HEK293 (cell line): ENCODE data around the gene KLC3.

Experiments used
- INSM2 ChIP-seq: fragments of 450-650 bp; formaldehyde crosslinking; IDR thresholded peaks from 2 replicates; pipeline ENCODE4 v1.5.1; 2016; ENCODE audit warnings: missing biosample characterization, missing genetic modification characterization
- KLF10 ChIP-seq: fragments of 450-650 bp; IDR thresholded peaks from 2 replicates; pipeline ENCODE4 v1.5.1; 2018; ENCODE audit warnings: missing biosample characterization, mild to moderate bottlenecking, missing genetic modification characterization
- PBX3 ChIP-seq: sonication (generic); formaldehyde crosslinking; IDR thresholded peaks from 2 replicates; pipeline ENCODE4 v1.8.1; 2022; ENCODE audit warnings: mild to moderate bottlenecking, moderate library complexity, missing genetic modification reagents
- YY1 ChIP-seq: fragments of 450-650 bp; formaldehyde crosslinking; IDR thresholded peaks from 2 replicates; pipeline ENCODE4 v1.5.1; 2018; ENCODE audit warnings: missing biosample characterization, missing genetic modification characterization
- ZNF274 ChIP-seq, 2 experiments: fragments of 200-500 bp in 1 of 2; fragments of 450-650 bp in 1 of 2; sonication (Bioruptor generic) in 1 of 2; formaldehyde crosslinking in 1 of 2; IDR thresholded peaks; 2 replicates each; pipeline versions ENCODE4 v1.5.1 to v1.6.1; 2014 to 2016; ENCODE audit warnings: borderline replicate concordance in 1 of 2, inconsistent platforms in 1 of 2, low read length in 1 of 2, missing biosample characterization in 1 of 2, missing genetic modification characterization in 1 of 2
- ZNF571 ChIP-seq: fragments of 450-650 bp; formaldehyde crosslinking; IDR thresholded peaks from 2 replicates; pipeline ENCODE4 v1.5.0; 2017; ENCODE audit warnings: missing biosample characterization, missing genetic modification characterization
- TF ChIP-seq, protein P1 (sequence below): fragments of 450-650 bp; formaldehyde crosslinking; IDR thresholded peaks from 2 replicates; pipeline ENCODE4 v1.5.1; 2016; ENCODE audit warnings: missing biosample characterization, missing genetic modification characterization
- TF ChIP-seq, protein P2 (sequence below): fragments of 450-650 bp; formaldehyde crosslinking; IDR thresholded peaks from 2 replicates; pipeline ENCODE4 v1.5.1; 2016; ENCODE audit warnings: missing biosample characterization, missing genetic modification characterization

- no peak for TF ChIP-seq INSM2
- TF ChIP-seq YY1 = no peak
- no peak for TF ChIP-seq KLF10 (tag by site-specific recombination)
- no peak for TF ChIP-seq ZNF571 (tag by site-specific recombination)
- TF ChIP-seq ZNF274 (IDR thresholded peaks at IDR 0.05; ENCODE audit: low read length) = no peak
- no peak for TF ChIP-seq ZNF274 (tag by site-specific recombination; IDR thresholded peaks at IDR 0.05; ENCODE audit: borderline replicate concordance)
- TF ChIP-seq, protein P1, sequence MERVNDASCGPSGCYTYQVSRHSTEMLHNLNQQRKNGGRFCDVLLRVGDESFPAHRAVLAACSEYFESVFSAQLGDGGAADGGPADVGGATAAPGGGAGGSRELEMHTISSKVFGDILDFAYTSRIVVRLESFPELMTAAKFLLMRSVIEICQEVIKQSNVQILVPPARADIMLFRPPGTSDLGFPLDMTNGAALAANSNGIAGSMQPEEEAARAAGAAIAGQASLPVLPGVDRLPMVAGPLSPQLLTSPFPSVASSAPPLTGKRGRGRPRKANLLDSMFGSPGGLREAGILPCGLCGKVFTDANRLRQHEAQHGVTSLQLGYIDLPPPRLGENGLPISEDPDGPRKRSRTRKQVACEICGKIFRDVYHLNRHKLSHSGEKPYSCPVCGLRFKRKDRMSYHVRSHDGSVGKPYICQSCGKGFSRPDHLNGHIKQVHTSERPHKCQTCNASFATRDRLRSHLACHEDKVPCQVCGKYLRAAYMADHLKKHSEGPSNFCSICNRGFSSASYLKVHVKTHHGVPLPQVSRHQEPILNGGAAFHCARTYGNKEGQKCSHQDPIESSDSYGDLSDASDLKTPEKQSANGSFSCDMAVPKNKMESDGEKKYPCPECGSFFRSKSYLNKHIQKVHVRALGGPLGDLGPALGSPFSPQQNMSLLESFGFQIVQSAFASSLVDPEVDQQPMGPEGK (tag by site-specific recombination) = no peak
- TF ChIP-seq PBX3 (CRISPR knock-in tag) = no peak
- TF ChIP-seq, protein P2, sequence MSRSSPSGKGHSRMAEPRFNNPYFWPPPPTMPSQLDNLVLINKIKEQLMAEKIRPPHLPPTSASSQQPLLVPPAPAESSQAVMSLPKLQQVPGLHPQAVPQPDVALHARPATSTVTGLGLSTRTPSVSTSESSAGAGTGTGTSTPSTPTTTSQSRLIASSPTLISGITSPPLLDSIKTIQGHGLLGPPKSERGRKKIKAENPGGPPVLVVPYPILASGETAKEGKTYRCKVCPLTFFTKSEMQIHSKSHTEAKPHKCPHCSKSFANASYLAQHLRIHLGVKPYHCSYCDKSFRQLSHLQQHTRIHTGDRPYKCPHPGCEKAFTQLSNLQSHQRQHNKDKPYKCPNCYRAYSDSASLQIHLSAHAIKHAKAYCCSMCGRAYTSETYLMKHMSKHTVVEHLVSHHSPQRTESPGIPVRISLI (tag by site-specific recombination) = no peak
Observed at GRCh38 chr19:45352062-45352461, 11.5 kb downstream of the KLC3 start.
